Measurements from ENCODE around the gene TMEM221. TPM values are rescaled to one million over a fixed set of nuclear protein-coding genes. Genes with fewer than 3 reads are reported as not detected.

Gene TMEM221
- total RNA-seq, 1 experiment from 2014 or later = not detected

DNA sequence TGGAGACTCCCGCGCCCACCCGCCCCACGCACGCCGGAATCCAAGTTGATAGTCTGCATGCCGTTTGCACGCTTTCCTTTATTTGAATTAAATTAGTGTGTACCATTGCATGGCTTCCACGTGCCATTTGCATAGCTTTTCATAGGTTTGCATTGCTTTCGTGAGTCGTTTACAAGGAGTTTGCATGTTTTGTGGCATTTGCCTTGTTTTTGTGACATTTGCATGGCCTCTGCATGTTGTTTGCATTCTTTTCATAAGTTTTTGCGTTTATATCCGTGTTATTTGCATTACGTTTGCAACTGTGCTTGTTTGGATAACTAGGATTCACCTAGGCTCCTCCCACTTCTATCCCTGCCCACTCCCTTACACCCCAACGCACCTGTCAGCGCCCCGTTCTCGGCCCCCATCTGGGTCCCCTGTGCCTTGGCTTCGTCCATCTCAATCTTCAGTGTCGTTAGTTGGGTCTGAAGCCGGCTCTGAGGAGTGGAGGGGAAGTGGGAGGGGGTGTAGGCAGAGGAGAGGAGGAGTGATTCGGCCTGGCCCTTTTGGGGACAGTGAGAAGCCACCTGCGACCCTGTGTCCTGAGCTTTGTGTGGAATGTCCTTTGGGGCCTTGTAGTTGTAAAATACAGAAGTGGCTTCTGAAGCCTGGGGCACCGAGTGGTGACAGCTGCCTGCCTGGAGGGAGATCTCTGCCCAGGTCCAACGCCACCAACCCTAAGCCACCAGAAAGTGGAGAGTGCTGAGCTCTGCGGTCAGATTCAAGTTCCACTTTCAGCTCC is 56.9 kb downstream of the TMEM221 start:
- in situ Hi-C loops (cut with HindIII; ENCODE audit: low pct_unique_long_range_greater_than_20kb, low sequenced_read_pairs) = no loop called here
- DNase-seq (ENCODE audit: low read depth) = no peak

DNA sequence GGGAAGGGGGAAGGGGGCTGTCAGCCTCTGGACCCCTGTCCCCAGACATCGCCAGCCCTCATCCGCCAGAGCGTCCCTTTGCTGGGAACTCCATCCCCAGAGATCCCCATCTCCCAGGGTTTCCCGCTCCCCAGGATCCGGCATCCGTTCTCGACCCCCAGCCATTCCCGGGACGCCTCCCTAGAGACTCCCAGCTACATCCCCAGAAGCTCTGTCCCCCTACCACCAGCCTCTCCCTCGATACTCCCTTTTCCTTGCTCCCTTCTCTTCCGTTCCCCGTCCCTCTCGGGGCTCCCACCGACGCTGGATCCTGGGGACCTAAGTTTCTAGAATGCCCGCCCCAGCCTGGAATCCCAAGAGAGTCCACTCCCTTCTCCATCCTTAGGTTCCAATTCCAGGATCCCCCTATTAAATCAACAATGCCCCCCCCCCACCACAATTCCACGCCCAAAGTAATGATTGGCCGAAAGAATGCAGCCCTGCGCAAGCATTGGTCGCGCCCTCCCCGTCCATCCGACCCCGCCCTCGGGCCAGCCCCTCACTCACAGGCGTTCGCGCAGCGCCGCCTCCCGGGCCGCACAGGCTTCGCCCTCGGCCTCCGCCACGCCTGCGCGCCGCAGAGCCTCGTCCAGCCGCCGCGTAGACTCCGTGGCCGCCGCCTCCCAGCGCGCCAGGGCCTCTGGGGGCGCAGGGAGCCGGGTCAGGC is 57.6 kb downstream of the TMEM221 start:
- in situ Hi-C loops (cut with HindIII; ENCODE audit: low pct_unique_long_range_greater_than_20kb, low sequenced_read_pairs) = no loop called here
- DNase-seq (ENCODE audit: low read depth) = peak; percentile 89

DNA sequence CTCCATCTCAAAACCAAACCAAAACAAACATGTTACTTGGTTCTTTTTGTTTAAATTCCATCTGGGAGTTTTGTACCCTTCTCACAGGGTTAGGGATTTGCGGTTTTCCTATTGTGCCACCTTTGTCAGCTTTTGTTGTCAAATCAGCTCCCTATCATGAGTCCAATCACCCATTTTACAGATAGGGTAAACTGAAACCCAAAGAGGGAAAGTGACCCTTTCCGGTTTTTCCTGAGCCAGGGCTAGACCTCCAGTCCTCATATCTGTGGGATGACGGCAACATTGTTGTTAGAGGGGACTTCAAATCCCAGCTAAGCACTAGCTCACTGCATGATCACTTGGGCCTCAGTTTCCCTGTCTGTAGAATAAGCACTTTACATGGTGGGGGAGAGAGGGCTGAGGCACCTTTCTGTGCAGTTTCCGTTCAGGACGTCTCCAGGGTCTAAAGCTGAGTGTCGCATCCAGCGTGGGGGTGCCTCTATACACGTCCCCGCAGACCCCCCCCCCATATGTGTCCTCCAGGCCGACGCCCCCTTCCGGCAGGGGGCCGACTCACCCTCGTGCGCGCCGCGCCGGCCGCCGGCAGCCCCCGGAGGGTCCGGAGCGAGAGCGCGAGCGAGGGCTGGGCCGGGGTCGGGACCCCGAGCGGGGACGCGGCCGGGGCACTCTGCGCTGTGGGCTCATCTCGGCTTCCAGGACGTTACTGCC is 58.4 kb downstream of the TMEM221 start:
- DNase-seq (ENCODE audit: low read depth) = no peak
- in situ Hi-C loops (cut with HindIII; ENCODE audit: low pct_unique_long_range_greater_than_20kb, low sequenced_read_pairs) = no loop called here

DNA sequence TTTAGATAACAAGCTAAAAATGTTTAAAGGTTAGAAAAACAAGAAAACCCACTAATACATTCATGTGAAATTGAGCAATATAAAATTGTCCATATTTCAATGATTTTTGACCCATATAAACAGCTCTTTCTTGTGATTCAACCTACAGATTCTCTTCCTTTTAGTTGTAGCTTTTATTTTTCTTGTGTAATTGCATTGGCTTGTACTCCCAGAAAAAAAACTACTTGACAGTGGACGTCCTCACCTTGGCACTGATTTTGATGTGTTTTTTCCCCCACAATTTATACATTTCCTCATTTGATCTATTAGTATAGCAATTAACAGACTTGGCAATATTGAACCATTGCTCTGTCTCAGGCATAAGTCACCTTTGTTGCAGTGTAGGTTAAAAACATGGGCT is 59.2 kb downstream of the TMEM221 start:
- DNase-seq (ENCODE audit: low read depth) = no peak
- in situ Hi-C loops (cut with HindIII; ENCODE audit: low pct_unique_long_range_greater_than_20kb, low sequenced_read_pairs) = no loop called here

DNA sequence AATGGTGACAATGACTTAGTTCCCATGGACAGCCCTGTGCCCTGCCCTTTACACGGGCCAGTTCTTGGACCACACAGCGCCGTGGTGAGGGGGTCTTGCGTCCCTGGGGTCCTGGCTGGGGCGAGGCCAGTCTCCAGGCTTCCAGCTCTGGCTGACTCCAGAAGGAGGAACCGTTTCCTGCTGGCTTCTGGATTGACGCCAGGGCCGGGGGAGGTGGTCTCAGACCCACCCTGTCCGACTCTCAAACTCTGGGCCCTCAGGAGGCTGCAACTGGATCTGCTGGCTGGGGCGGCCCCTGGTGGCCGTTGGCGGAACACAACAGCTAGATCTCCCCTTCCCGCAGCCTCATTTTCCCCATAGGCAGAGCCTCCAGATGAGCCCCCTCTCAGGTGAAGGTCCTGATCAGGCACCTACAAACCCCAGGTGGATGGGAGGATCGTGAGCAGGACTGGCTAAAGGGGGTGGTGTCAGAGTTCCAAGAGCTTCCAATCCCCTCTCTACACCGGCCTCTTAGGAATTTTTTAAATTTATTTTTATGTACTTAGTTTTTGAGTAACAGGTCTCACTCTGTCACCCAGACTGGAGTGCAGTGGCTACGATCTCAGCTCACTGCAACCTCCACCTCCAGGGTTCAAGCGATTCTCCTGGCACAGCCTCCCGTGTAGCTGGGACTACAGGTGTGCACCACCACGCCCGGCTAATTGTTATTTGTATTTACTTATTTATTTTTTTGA is 62.4 kb downstream of the TMEM221 start:
- DNase-seq (ENCODE audit: low read depth) = peak; percentile 38
- in situ Hi-C loops (cut with HindIII; ENCODE audit: low pct_unique_long_range_greater_than_20kb, low sequenced_read_pairs) = no loop called here

Other genes with a start within 250 kb of the TMEM221 start
- gene USE1, start 233.3 kb downstream of the TMEM221 start, total RNA-seq (2014; rRNA removed; shearing (Covaris generic); ENCODE audit: low replicate concordance) = 59.3 and 78.1 TPM in 2 replicates
- gene OCEL1, start 222.4 kb downstream of the TMEM221 start, total RNA-seq (2014; rRNA removed; shearing (Covaris generic); ENCODE audit: low replicate concordance) = 6.5 and 26.0 TPM in 2 replicates
- 121 and 145 TPM in 2 replicates for gene NR2F6, start 202.7 kb downstream of the TMEM221 start, total RNA-seq (2014; rRNA removed; shearing (Covaris generic); ENCODE audit: low replicate concordance)
- gene USHBP1, start 183.9 kb downstream of the TMEM221 start, total RNA-seq (2014; rRNA removed; shearing (Covaris generic); ENCODE audit: low replicate concordance) = not detected in 2 replicates
- gene BABAM1, start 181.2 kb downstream of the TMEM221 start, total RNA-seq (2014; rRNA removed; shearing (Covaris generic); ENCODE audit: low replicate concordance) = 247 and 320 TPM in 2 replicates
- 0.51 TPM in 1 of 2 replicates, not detected in the other for gene ANKLE1, start 166.8 kb downstream of the TMEM221 start, total RNA-seq (2014; rRNA removed; shearing (Covaris generic); ENCODE audit: low replicate concordance)
- gene ABHD8, start 145.2 kb downstream of the TMEM221 start, total RNA-seq (2014; rRNA removed; shearing (Covaris generic); ENCODE audit: low replicate concordance) = 38.9 and 49.9 TPM in 2 replicates
- gene MRPL34, start 142.8 kb downstream of the TMEM221 start, total RNA-seq (2014; rRNA removed; shearing (Covaris generic); ENCODE audit: low replicate concordance) = 21.0 and 38.9 TPM in 2 replicates
- gene DDA1, start 139.1 kb downstream of the TMEM221 start, total RNA-seq (2014; rRNA removed; shearing (Covaris generic); ENCODE audit: low replicate concordance) = 17.9 and 23.5 TPM in 2 replicates
- gene ANO8, start 113.8 kb downstream of the TMEM221 start, total RNA-seq (2014; rRNA removed; shearing (Covaris generic); ENCODE audit: low replicate concordance) = 4.6 and 5.4 TPM in 2 replicates
- 49.6 and 61.3 TPM in 2 replicates for gene GTPBP3, start 111.1 kb downstream of the TMEM221 start, total RNA-seq (2014; rRNA removed; shearing (Covaris generic); ENCODE audit: low replicate concordance)
- gene PLVAP, start 71.3 kb downstream of the TMEM221 start, total RNA-seq (2014; rRNA removed; shearing (Covaris generic); ENCODE audit: low replicate concordance) = not detected in 2 replicates
- not detected in 2 replicates for gene CCDC194, start 54.5 kb downstream of the TMEM221 start, total RNA-seq (2014; rRNA removed; shearing (Covaris generic); ENCODE audit: low replicate concordance)
- gene BST2, start 43.0 kb downstream of the TMEM221 start, total RNA-seq (2014; rRNA removed; shearing (Covaris generic); ENCODE audit: low replicate concordance) = 25.1 and 26.8 TPM in 2 replicates
- gene MVB12A, start 28.6 kb downstream of the TMEM221 start, total RNA-seq (2014; rRNA removed; shearing (Covaris generic); ENCODE audit: low replicate concordance) = 77.8 and 129 TPM in 2 replicates
- not detected in 2 replicates for gene NXNL1, start 12.3 kb upstream of the TMEM221 start, total RNA-seq (2014; rRNA removed; shearing (Covaris generic); ENCODE audit: low replicate concordance)
- gene SLC27A1, start 21.9 kb upstream of the TMEM221 start, total RNA-seq (2014; rRNA removed; shearing (Covaris generic); ENCODE audit: low replicate concordance) = 18.2 and 44.5 TPM in 2 replicates
- gene PGLS, start 63.0 kb upstream of the TMEM221 start, total RNA-seq (2014; rRNA removed; shearing (Covaris generic); ENCODE audit: low replicate concordance) = 197 and 233 TPM in 2 replicates
- gene COLGALT1, start 107.0 kb upstream of the TMEM221 start, total RNA-seq (2014; rRNA removed; shearing (Covaris generic); ENCODE audit: low replicate concordance) = 133 and 145 TPM in 2 replicates
- gene UNC13A, start 239.7 kb upstream of the TMEM221 start, total RNA-seq (2014; rRNA removed; shearing (Covaris generic); ENCODE audit: low replicate concordance) = 0.06 TPM in 1 of 2 replicates, not detected in the other